Mesendoderm (in vitro differentiated cells): ENCODE measurements around the gene STRIT1.

Experiments used
- DNase-seq: peaks from one replicate; pipeline ENCODE4 v3.0.0; 2013
- H2AK5ac ChIP-seq: 2 replicates; pipeline ENCODE4 v1.6.1; 2013; ENCODE audit warnings: low read length, inconsistent platforms
- H2BK120ac ChIP-seq: 2 replicates; pipeline ENCODE4 v1.6.1; 2013; ENCODE audit warnings: low read depth, mild to moderate bottlenecking, low read length, moderate library complexity, mixed read lengths
- H2BK15ac ChIP-seq: replicated peaks from 2 replicates; pipeline ENCODE4 v1.6.1; 2013; ENCODE audit warnings: low read depth, mild to moderate bottlenecking, moderate library complexity
- H2BK5ac ChIP-seq: 2 replicates; pipeline ENCODE4 v1.6.1; 2013; ENCODE audit warnings: low read length, inconsistent platforms
- H3K18ac ChIP-seq: 2 replicates; pipeline ENCODE4 v1.6.1; 2013; ENCODE audit warnings: mild to moderate bottlenecking, low read length, mixed read lengths
- H3K23ac ChIP-seq: one replicate; pipeline ENCODE4 v1.6.1; 2013; ENCODE audit warnings: low read length
- H3K27ac ChIP-seq: 2 replicates; pipeline ENCODE4 v1.5.1; 2013; ENCODE audit warnings: low read depth, mild to moderate bottlenecking, inconsistent platforms, low read length, moderate library complexity
- H3K27me3 ChIP-seq: 2 replicates; pipeline ENCODE4 v1.6.1; 2013; ENCODE audit warnings: low read length, control low read depth, mild to moderate bottlenecking, inconsistent platforms; ENCODE audit not compliant: insufficient read depth, poor library complexity
- H3K36me3 ChIP-seq: 2 replicates; pipeline ENCODE4 v1.6.1; 2013; ENCODE audit warnings: low read length, inconsistent platforms; ENCODE audit not compliant: control insufficient read depth, insufficient read depth
- H3K4ac ChIP-seq: one replicate; pipeline ENCODE4 v1.6.1; 2013; ENCODE audit warnings: low read depth, mild to moderate bottlenecking, low read length, moderate library complexity
- H3K4me1 ChIP-seq: 2 replicates; pipeline ENCODE4 v1.6.1; 2013; ENCODE audit warnings: low read depth, low read length, inconsistent platforms; ENCODE audit not compliant: control insufficient read depth
- H3K4me2 ChIP-seq: 2 replicates; pipeline ENCODE4 v1.6.1; 2013; ENCODE audit warnings: low read length
- H3K4me3 ChIP-seq: 2 replicates; pipeline ENCODE4 v1.5.1; 2013; ENCODE audit warnings: mild to moderate bottlenecking, low read length
- H3K56ac ChIP-seq: one replicate; pipeline ENCODE4 v1.6.1; 2013; ENCODE audit warnings: low read length
- H3K79me1 ChIP-seq: 2 replicates; pipeline ENCODE4 v1.6.1; 2013; ENCODE audit warnings: low read length, inconsistent platforms
- H3K79me2 ChIP-seq: 2 replicates; pipeline ENCODE4 v1.6.1; 2013; ENCODE audit warnings: mild to moderate bottlenecking, low read length; ENCODE audit not compliant: control insufficient read depth, insufficient read depth
- H3K9ac ChIP-seq: 2 replicates; pipeline ENCODE4 v1.6.1; 2013; ENCODE audit warnings: low read length, inconsistent platforms
- H4K5ac ChIP-seq: one replicate; pipeline ENCODE4 v1.6.1; 2013; ENCODE audit warnings: low read length
- H4K8ac ChIP-seq: one replicate; pipeline ENCODE4 v1.6.1; 2013; ENCODE audit warnings: low read depth, mild to moderate bottlenecking, control low read depth, low read length, moderate library complexity
- WGBS: extraction: QIAGEN DNeasy Blood & Tissue Kit; methylation state at CpG from one replicate; pipeline ENCODE4 v1.1.7; 2013; ENCODE audit warnings: low lambda C conversion rate, missing lambda C conversion rate; ENCODE audit not compliant: insufficient coverage; ENCODE audit errors: extremely low coverage; 5-methylcytosine and 5-hydroxymethylcytosine counted together

STRIT1 gene

GRCh38 chr3:155252021-155252420 lies 41.5 kb downstream of the STRIT1 start:
- no CpG with 5 or more reads among the region's 2 CpGs for WGBS
- H3K4me2 ChIP-seq = no peak overlapping the region
- no peak overlapping the region for H3K27ac ChIP-seq
- no peaks in the 10 kb centered on the region for H3K79me1 ChIP-seq
- no peak overlapping the region for H3K4me3 ChIP-seq
- no peak overlapping the region for H3K23ac ChIP-seq
- no peak overlapping the region for H2BK15ac ChIP-seq
- no peak overlapping the region for H2AK5ac ChIP-seq
- no peak for DNase-seq
- H3K56ac ChIP-seq = no peak overlapping the region
- no peak overlapping the region for H4K5ac ChIP-seq
- no peak overlapping the region for H3K18ac ChIP-seq
- H3K36me3 ChIP-seq = no peaks in the 10 kb centered on the region
- H4K8ac ChIP-seq = no peak overlapping the region
- H2BK5ac ChIP-seq = no peak overlapping the region
- H3K4me1 ChIP-seq = no peaks in the 10 kb centered on the region
- H2BK120ac ChIP-seq = no peak overlapping the region
- no peaks in the 10 kb centered on the region for H3K79me2 ChIP-seq
- H3K4ac ChIP-seq = no peak overlapping the region
- no peak overlapping the region for H3K9ac ChIP-seq
- no peaks in the 10 kb centered on the region for H3K27me3 ChIP-seq

DNA sequence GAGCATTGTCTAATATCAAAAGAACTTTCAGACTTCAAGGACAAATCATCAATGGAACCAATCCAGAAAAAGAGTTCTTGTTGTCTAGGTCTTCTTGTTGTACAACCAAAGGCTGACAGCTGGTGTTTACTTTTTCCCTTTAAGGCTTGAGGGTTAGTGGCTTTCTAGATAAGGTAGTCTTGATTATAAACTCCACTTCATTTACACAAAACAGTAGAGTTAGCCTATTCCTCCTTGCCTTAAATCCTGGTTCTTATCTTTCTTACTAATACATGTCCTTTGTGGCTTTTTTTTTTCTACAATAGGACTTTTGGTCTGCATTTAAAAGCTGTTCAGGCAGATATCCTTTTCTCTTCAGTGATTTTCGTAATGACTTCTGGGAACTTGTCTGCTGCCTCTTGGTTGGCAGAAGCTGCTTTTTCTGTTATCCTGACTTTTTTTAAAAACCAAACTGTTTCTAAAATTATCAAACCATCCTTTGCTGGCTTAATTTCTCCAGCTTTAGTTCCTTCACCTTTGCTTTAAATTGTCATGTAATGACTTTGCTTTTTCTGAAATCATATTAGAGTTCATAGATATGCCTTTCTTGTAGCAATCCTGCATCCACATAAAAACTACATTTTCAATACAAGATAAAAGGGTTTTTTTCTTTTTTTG lies 44.8 kb downstream of the STRIT1 start:
- no CpG with 5 or more reads among the region's 1 CpG for WGBS
- Histone ChIP-seq H2BK15ac (no peak overlapping the region), H3K4me2 (no peak overlapping the region), H4K8ac (no peak overlapping the region), H3K23ac (no peak overlapping the region), H3K56ac (no peak overlapping the region), H3K9ac (no peak overlapping the region), H3K27me3 (no peaks in the 10 kb centered on the region), H2AK5ac (no peak overlapping the region), H3K79me2 (no peaks in the 10 kb centered on the region), H3K4me3 (no peak overlapping the region), H3K18ac (no peak overlapping the region), H2BK120ac (no peak overlapping the region), H4K5ac (no peak overlapping the region), H3K79me1 (no peaks in the 10 kb centered on the region), H3K27ac (no peak overlapping the region), H3K36me3 (no peaks in the 10 kb centered on the region), H3K4ac (no peak overlapping the region), H3K4me1 (no peaks in the 10 kb centered on the region), H2BK5ac (no peak overlapping the region)
- no peak for DNase-seq

- Histone ChIP-seq H3K4me3 (no peak overlapping the region), H3K56ac (no peak overlapping the region), H2BK15ac (no peak overlapping the region), H4K5ac (no peak overlapping the region), H3K79me1 (no peaks in the 10 kb centered on the region), H3K36me3 (no peaks in the 10 kb centered on the region), H3K27me3 (no peaks in the 10 kb centered on the region), H3K4me2 (no peak overlapping the region), H3K79me2 (no peaks in the 10 kb centered on the region), H3K4ac (no peak overlapping the region), H2BK120ac (no peak overlapping the region), H3K27ac (no peak overlapping the region), H2BK5ac (no peak overlapping the region), H3K9ac (no peak overlapping the region), H4K8ac (no peak overlapping the region), H2AK5ac (no peak overlapping the region), H3K18ac (no peak overlapping the region), H3K23ac (no peak overlapping the region), H3K4me1 (no peaks in the 10 kb centered on the region)
- no CpG with 5 or more reads among the region's 3 CpGs for WGBS
- DNase-seq = no peak
These were observed 48.8 kb downstream of the STRIT1 start for GRCh38 chr3:155244699-155245098.

- Histone ChIP-seq H3K36me3 (no peaks in the 10 kb centered on the region), H3K4me2 (no peak overlapping the region), H4K5ac (no peak overlapping the region), H3K27me3 (no peaks in the 10 kb centered on the region), H2BK5ac (no peak overlapping the region), H2BK15ac (no peak overlapping the region), H3K4ac (no peak overlapping the region), H2AK5ac (no peak overlapping the region), H3K4me3 (no peak overlapping the region), H3K79me1 (no peaks in the 10 kb centered on the region), H4K8ac (no peak overlapping the region), H3K56ac (no peak overlapping the region), H2BK120ac (no peak overlapping the region), H3K23ac (no peak overlapping the region), H3K18ac (no peak overlapping the region), H3K4me1 (no peaks in the 10 kb centered on the region), H3K27ac (no peak overlapping the region), H3K79me2 (no peaks in the 10 kb centered on the region), H3K9ac (no peak overlapping the region)
- no CpG with 5 or more reads among the region's 1 CpG for WGBS
- DNase-seq = no peak
These were observed 49.3 kb downstream of the STRIT1 start for GRCh38 chr3:155244216-155244615.

- no peak overlapping the region for H3K27ac ChIP-seq
These were observed 50.0 kb downstream of the STRIT1 start for GRCh38 chr3:155243512-155243921.

GRCh38 chr3:155242342-155242741 lies 51.1 kb downstream of the STRIT1 start:
- no peak overlapping the region for H3K56ac ChIP-seq
- H3K4ac ChIP-seq = no peak overlapping the region
- no peak overlapping the region for H3K23ac ChIP-seq
- no peak overlapping the region for H2BK15ac ChIP-seq
- H2BK120ac ChIP-seq = no peak overlapping the region
- H3K18ac ChIP-seq = no peak overlapping the region
- no peak overlapping the region for H4K5ac ChIP-seq
- no peak for DNase-seq
- H3K27me3 ChIP-seq = no peaks in the 10 kb centered on the region
- no peak overlapping the region for H3K27ac ChIP-seq
- H2AK5ac ChIP-seq = no peak overlapping the region
- no peak overlapping the region for H3K4me2 ChIP-seq
- H4K8ac ChIP-seq = no peak overlapping the region
- H3K36me3 ChIP-seq = no peaks in the 10 kb centered on the region
- no peak overlapping the region for H3K9ac ChIP-seq
- H3K79me2 ChIP-seq = no peaks in the 10 kb centered on the region
- H3K4me1 ChIP-seq = no peaks in the 10 kb centered on the region
- no peak overlapping the region for H3K4me3 ChIP-seq
- no peak overlapping the region for H2BK5ac ChIP-seq
- no peaks in the 10 kb centered on the region for H3K79me1 ChIP-seq

More at GRCh38 chr3:155243512-155243921, 50.0 kb downstream of the STRIT1 start:
- no peak overlapping the region for H3K4me3 ChIP-seq
- H2AK5ac ChIP-seq = no peak overlapping the region
- no peak overlapping the region for H3K4me2 ChIP-seq
- H3K4ac ChIP-seq = no peak overlapping the region
- no peak overlapping the region for H3K18ac ChIP-seq
- no peaks in the 10 kb centered on the region for H3K4me1 ChIP-seq
- no CpG with 5 or more reads among the region's 2 CpGs for WGBS
- no peak overlapping the region for H2BK120ac ChIP-seq
- no peak overlapping the region for H2BK5ac ChIP-seq
- H3K23ac ChIP-seq = no peak overlapping the region
- no peaks in the 10 kb centered on the region for H3K79me1 ChIP-seq
- no peak overlapping the region for H2BK15ac ChIP-seq
- H3K56ac ChIP-seq = no peak overlapping the region
- no peak for DNase-seq
- no peak overlapping the region for H4K8ac ChIP-seq
- H3K79me2 ChIP-seq = no peaks in the 10 kb centered on the region
- H3K9ac ChIP-seq = no peak overlapping the region
- H3K36me3 ChIP-seq = no peaks in the 10 kb centered on the region
- no peaks in the 10 kb centered on the region for H3K27me3 ChIP-seq
- H4K5ac ChIP-seq = no peak overlapping the region
